Forelimb muscle (tissue), 1 donor: ENCODE data around the gene PLCG1. TPM values are rescaled to one million over a fixed set of nuclear protein-coding genes. Genes with fewer than 3 reads are reported as not detected.

Experiments
- DNase-seq: peaks from one replicate; pipeline ENCODE4 v3.0.0-alpha.2; 2013; ENCODE audit warnings: low read depth
- polyA plus RNA-seq: library from polyadenylated mRNA; unstranded; fragments of 120-200 nt; gene quantifications from one replicate; pipeline ENCODE4 v1.2.1, GENCODE V29; 2013; ENCODE audit not compliant: insufficient read length

Gene PLCG1
- polyA plus RNA-seq, 1 donor: 91.2 TPM

- DNase-seq: no peak
Observed at GRCh38 chr20:41213150-41213820, 75.9 kb downstream of the PLCG1 start.

DNA sequence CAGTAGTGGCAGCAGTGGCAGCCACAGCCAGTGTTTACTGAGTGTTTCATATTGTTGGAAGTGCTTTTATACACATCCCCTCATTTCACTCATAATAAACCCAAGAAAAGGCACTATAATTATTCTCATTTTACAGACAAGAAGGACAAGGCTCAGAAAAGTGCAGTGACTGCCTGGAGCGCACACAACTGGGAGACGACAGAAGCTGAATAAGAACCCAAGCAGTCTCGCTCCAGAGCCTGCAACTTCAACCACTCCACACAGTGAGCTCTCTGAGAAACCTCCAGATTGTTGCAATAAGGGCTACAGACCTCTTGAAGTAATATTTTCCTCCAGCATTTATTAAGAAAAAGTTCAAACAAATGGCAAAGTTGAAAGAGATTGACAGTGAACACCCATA, 76.9 kb downstream of the PLCG1 start:
- no peak for DNase-seq

GRCh38 chr20:41214666-41215065, 77.3 kb downstream of the PLCG1 start:
- no peak for DNase-seq

GRCh38 chr20:41217422-41217821, 80.1 kb downstream of the PLCG1 start:
- DNase-seq: no peak

GRCh38 chr20:41218466-41218865, 81.1 kb downstream of the PLCG1 start:
- DNase-seq: no peak

DNA sequence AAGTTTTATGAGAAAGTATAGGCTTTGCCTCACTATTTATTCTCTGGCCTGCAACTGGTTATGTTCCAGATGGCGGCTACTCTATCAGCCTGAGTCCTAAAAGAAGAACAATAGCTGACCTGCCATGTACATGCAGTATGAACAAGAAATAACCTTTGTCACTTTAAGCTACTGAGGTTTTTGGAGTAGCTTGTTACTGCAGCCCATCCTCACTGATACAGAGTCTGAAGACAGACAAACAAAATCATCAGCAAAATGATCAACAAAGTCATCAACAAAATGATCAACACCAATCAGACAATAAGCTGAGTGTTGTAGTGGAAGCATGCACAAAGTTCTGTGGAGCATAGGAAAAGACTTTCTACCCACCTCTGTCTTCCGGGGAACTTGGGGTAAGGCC, 82.5 kb downstream of the PLCG1 start:
- no peak for DNase-seq

GRCh38 chr20:41221614-41222218, 84.4 kb downstream of the PLCG1 start:
- no peak for DNase-seq

- no peak for DNase-seq
Observed at GRCh38 chr20:41222296-41222695, 85.0 kb downstream of the PLCG1 start.

DNA sequence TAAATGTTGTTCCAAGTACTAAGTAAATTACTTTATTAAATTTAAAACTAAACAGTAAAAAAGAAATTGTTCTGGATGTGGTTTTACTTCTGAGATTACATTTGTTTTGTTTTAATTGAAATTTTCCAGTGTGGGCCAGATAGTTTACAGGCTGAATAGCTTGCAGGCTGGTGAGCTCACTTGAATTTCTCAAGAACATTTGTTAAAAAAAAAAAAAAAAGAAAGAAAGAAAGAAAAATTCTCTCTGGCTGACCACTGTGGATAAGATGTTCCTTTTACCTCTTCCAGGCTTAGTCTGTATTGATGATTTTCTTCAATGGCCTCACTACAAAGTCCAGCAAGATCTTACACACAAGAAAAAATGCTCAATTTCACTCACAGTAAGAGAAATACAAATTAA, 85.4 kb downstream of the PLCG1 start:
- no peak for DNase-seq

GRCh38 chr20:41223112-41223511, 85.8 kb downstream of the PLCG1 start:
- no peak for DNase-seq

DNA sequence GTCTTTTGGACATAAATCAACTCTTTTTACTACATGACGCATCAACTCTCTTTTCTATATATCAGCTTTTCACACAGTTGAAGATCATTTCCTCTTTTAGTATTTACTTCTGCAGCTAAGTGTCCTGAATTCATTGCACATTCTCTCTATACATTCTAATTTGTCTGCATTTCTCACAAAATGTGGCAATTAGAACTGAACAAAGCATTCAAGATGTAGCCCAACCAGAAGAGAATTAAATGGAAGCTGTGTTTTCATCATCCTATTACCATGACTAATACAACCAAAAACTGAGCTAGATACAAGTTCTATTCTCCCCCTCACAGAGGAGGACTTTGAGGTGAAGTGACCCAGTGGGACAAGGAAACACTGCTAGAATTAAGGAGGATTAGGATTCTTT, 86.9 kb downstream of the PLCG1 start:
- no peak for DNase-seq

DNA sequence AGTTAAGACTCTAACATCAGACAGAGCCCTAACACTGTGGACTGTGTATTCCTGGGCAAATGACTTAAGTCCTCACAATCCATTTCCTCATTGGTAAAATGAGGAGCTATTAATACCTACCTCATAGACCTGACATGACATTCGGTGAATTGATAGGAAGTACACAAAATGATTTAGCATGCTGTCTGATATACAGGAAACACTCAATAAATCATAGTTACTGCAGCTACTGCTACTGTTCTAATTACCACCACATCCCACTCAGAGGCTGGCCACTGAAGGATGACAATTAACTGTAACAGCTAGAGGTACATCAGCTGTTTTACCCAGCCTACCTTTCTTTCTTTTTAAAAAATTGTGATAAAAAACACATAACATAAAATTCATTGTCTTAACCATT, 87.7 kb downstream of the PLCG1 start:
- DNase-seq: no peak

DNA sequence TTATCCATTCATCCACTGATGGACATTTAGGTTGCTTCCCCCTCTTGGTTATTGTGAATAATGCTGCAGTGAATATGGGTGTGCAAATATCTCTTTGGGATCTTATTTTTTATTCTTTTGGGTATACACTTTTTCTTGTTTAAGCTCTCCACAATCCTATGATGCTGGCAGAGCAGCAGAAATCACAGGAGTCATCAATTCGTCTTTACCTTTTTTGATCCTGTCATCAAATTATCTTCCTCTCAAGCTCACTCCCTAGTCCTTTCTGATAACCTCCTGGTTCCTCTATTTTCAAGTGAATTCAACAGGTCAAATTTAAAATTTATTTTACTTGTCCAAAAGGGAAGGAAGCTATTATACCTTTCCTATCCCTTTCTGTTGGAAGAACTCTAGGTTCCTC, 89.1 kb downstream of the PLCG1 start:
- no peak for DNase-seq

Other genes with a start within 250 kb of the PLCG1 start
- 49.6 TPM for gene TOP1, start 108.7 kb upstream of the PLCG1 start, polyA plus RNA-seq
- gene ZHX3, start 180.2 kb downstream of the PLCG1 start, polyA plus RNA-seq: 8.3 TPM
- 2.6 TPM for gene LPIN3, start 203.3 kb downstream of the PLCG1 start, polyA plus RNA-seq
- 27.5 TPM for gene EMILIN3, start 229.3 kb downstream of the PLCG1 start, polyA plus RNA-seq